HFFc6 (cell line): Measurements from ENCODE around the gene GMFB. TPM values are rescaled to one million over a fixed set of nuclear protein-coding genes. Genes with fewer than 3 reads are reported as not detected.

Source experiments
- DNase-seq: peaks from one replicate; pipeline ENCODE4 v3.0.0-alpha.2; 2018
- H3K27ac Mint-ChIP-seq: 2 replicates; pipeline ENCODE4 v1.8.0; 2020; ENCODE audit warnings: mild to moderate bottlenecking, mixed read lengths
- H3K27me3 Mint-ChIP-seq: 2 replicates; pipeline ENCODE4 v1.8.0; 2021; ENCODE audit warnings: mild to moderate bottlenecking, moderate library complexity, mixed read lengths; ENCODE audit not compliant: insufficient read depth
- H3K36me3 Mint-ChIP-seq: 2 replicates; pipeline ENCODE4 v1.8.0; 2021; ENCODE audit warnings: low read depth, mixed read lengths
- H3K4me1 Mint-ChIP-seq: 2 replicates; pipeline ENCODE4 v1.8.0; 2020; ENCODE audit warnings: low read depth, mixed read lengths
- H3K4me3 Mint-ChIP-seq: 2 replicates; pipeline ENCODE4 v1.8.0; 2020; ENCODE audit warnings: mild to moderate bottlenecking, moderate library complexity, mixed read lengths
- H3K9me3 Mint-ChIP-seq: 2 replicates; pipeline ENCODE4 v1.8.0; 2020; ENCODE audit warnings: mild to moderate bottlenecking, mixed read lengths
- total RNA-seq, 6 experiments: library from RNA; stranded (reverse); fragmentation: NEBNext Ultra II Directional; extraction: Animal tissue kit (Norgen Biotek cat#: 25700); gene quantifications; 2 replicates in 1 of 6; 3 replicates in 5 of 6; pipeline ENCODE4 v1.2.3, GENCODE V29; 2021
- TF ChIP-seq, protein P1 (sequence below): fragments of 200-600 bp; sonication (generic); IDR thresholded peaks from 2 replicates; pipeline ENCODE4 v1.5.0; 2021; ENCODE audit warnings: antibody characterized with exemption, mild to moderate bottlenecking

Gene GMFB
- total RNA-seq, 6 experiments from 2014 or later: 70.9 to 98.7 (median 77.1) TPM

DNA sequence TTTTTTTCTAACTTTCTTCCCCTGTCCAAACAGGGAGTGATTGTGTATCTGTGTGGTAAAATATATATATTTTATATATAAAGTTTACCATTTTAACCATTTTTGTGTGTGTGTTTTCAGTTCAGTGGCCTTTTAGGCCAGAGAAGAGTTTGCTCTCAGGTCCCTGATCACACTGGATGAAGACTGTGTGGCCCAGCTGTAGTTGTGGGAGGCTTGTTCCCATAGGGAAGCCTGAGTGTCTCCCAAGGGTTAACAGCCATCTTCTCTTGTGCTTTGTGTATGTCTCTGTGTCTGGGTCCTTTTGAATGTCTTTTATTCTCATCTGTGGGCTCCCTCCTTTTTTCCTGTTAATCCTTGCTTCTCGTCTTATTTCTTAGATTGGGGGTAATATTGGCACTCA, 44.3 kb upstream of the GMFB start:
- no peak overlapping the region for H3K27ac Mint-ChIP-seq
- H3K36me3 Mint-ChIP-seq: 0 out of 2 replicates have a peak, but pooled peaks cover 4% of the 10 kb centered on the region

DNA sequence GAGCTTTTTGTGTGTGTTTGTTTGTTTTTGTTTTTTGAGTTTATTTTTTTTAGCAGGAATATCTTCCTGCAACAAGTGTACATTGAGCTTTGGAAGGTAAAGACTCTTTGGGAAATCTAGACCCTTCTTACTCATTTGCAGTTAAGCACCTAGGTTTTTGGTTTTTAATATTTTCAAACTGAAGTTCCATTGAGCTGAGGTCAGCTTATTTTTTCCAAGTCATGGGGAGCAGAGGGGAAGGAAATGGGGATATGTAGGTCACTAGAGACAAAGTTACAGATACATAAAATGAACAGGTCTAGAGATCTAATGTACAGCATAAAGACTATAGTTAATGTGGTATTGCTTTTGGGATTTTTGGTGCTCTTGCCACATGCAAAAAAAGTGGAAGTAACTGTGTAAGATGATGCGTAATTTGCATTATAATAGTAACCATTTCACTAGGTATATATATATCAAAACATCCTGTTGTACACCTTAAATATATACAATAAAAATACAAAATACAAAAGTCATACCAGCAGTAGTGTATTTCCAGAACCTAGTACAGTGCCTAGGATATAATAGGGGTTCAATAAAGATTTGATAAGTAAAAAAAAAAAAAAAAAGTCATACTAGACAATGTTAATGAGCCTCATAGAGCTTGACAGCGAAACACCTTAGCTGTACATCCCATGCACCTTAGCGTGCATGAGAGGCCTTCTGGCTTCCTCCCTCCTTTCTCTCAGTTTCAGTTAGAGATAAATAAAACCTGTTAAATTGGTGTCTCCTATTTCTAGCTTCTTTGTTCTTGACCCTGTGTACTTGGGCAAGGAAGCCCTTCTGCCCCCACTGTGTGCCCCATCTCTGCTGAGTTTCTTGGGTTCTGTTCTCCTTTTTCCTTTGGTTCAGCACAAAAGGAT, 43.6 kb upstream of the GMFB start:
- DNase-seq: no peak
- peaks cover 4% of the 10 kb centered on the region; the same call in 1 of the 2 replicates for H3K36me3 Mint-ChIP-seq
- H3K27ac Mint-ChIP-seq: no peak overlapping the region
- no peaks in the 10 kb centered on the region; the same call in 1 of the 2 replicates for H3K27me3 Mint-ChIP-seq
- peaks cover 29% of the 10 kb centered on the region for H3K4me1 Mint-ChIP-seq
- TF ChIP-seq, protein P1, sequence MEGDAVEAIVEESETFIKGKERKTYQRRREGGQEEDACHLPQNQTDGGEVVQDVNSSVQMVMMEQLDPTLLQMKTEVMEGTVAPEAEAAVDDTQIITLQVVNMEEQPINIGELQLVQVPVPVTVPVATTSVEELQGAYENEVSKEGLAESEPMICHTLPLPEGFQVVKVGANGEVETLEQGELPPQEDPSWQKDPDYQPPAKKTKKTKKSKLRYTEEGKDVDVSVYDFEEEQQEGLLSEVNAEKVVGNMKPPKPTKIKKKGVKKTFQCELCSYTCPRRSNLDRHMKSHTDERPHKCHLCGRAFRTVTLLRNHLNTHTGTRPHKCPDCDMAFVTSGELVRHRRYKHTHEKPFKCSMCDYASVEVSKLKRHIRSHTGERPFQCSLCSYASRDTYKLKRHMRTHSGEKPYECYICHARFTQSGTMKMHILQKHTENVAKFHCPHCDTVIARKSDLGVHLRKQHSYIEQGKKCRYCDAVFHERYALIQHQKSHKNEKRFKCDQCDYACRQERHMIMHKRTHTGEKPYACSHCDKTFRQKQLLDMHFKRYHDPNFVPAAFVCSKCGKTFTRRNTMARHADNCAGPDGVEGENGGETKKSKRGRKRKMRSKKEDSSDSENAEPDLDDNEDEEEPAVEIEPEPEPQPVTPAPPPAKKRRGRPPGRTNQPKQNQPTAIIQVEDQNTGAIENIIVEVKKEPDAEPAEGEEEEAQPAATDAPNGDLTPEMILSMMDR: no peak
- H3K9me3 Mint-ChIP-seq: no peaks in the 10 kb centered on the region
- no peak overlapping the region for H3K4me3 Mint-ChIP-seq

More for the DNA sequence above, 44.3 kb upstream of the GMFB start:
- DNase-seq: no peak
- TF ChIP-seq, protein P1: no peak
- no peak overlapping the region for H3K4me3 Mint-ChIP-seq
- H3K9me3 Mint-ChIP-seq: no peaks in the 10 kb centered on the region
- no peaks in the 10 kb centered on the region; the same call in 1 of the 2 replicates for H3K27me3 Mint-ChIP-seq
- peaks cover 24% of the 10 kb centered on the region for H3K4me1 Mint-ChIP-seq

DNA sequence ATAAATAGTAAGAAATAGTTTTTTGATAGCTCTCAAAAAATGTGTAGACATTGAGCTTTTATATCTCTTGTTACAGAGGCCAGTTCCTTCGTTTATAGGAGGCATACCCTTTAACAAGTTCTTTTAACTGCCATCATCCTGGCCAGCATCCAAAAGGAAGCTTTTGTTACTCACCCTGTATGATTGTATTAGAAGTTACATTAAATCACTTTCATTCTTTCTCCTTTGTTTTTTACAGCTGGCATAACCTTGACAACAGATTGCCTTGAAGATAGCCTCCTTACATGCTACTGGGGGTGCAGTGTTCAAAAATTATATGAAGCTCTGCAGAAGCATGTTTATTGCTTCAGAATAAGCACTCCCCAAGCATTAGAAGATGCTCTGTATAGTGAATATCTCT, 41.0 kb upstream of the GMFB start:
- DNase-seq: peak; percentile 78
- TF ChIP-seq, protein P1: no peak
- H3K36me3 Mint-ChIP-seq: peaks cover 4% of the 10 kb centered on the region; the same call in 1 of the 2 replicates
- H3K27ac Mint-ChIP-seq: no peak overlapping the region
- H3K4me1 Mint-ChIP-seq: peaks cover 16% of the 10 kb centered on the region
- H3K9me3 Mint-ChIP-seq: no peaks in the 10 kb centered on the region
- no peak overlapping the region for H3K4me3 Mint-ChIP-seq
- H3K27me3 Mint-ChIP-seq: no peaks in the 10 kb centered on the region; the same call in 1 of the 2 replicates

DNA sequence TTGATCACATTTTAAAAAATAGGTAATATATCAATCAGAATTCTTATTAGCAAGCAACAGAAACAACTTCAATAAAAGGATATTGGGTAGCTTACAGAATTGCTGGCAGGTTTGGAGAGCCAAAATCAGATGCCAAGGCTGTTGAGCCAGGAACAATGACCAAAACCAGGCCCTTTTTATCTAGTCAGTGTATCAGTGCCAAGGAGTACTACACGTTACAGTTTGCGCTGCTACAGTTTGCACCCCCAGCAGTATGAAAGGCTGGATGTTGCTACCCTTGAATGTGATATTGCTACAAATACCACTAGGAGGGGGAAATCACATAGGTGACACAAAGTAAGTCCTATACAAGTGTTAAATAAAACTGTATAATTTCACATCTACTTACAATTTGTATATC, 40.2 kb upstream of the GMFB start:
- Mint-ChIP-seq H3K4me3 (no peak overlapping the region), H3K27me3 (no peaks in the 10 kb centered on the region; the same call in 1 of the 2 replicates), H3K4me1 (peaks cover 13% of the 10 kb centered on the region), H3K27ac (no peak overlapping the region), H3K9me3 (no peaks in the 10 kb centered on the region), H3K36me3 (no peaks in the 10 kb centered on the region; the same call in 1 of the 2 replicates)
- no peak for DNase-seq
- TF ChIP-seq, protein P1: no peak

DNA sequence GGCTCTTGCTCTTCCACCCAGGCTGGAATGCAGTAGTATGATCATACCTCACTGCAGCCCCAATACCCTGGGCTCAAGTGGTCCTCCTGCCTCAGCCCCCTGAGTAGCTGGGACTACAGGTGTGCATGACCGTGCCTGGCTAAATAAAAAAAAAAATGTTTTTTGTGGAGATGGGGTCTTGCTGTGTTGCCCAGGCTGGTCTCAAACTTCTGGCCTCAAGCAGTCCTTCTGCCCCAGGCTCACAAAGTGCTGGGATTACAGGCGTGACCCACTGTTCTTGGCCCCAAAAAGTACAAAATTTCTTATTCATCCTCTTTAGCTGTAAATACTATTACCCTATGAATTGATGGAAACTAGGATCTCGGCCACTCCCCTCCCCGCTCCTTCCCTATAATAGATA, 35.6 kb upstream of the GMFB start:
- DNase-seq: no peak
- Mint-ChIP-seq H3K4me3 (no peak overlapping the region), H3K9me3 (no peaks in the 10 kb centered on the region), H3K27me3 (no peaks in the 10 kb centered on the region; the same call in 1 of the 2 replicates), H3K36me3 (peaks cover 9% of the 10 kb centered on the region), H3K4me1 (peaks cover 5% of the 10 kb centered on the region), H3K27ac (no peak overlapping the region)
- TF ChIP-seq, protein P1: no peak
